Measurements from ENCODE around the gene TACC2. TPM values are rescaled to one million over a fixed set of nuclear protein-coding genes. Genes with fewer than 3 reads are reported as not detected.
"Not testable (repeated sequence)": the region's sequence is repeated elsewhere in the genome, so short reads cannot be mapped to it uniquely, and the experiment has no call there.

TACC2 gene
- total RNA-seq, 2 donors from 2014 or later = 210 to 237 TPM

GRCh38 chr10:122190176-122190943, 201.4 kb downstream of the TACC2 start:
- ATAC-seq (no peak), DNase-seq (no peak)
- intact Hi-C loops (cut with DNase I) = no loop called here

- peak; percentile 24 to 56 for ATAC-seq
- no peak for DNase-seq
- intact Hi-C loops (cut with DNase I) = no loop called here
Measured at GRCh38 chr10:122191936-122192541, 203.1 kb downstream of the TACC2 start.

GRCh38 chr10:122194251-122194650, 205.3 kb downstream of the TACC2 start:
- DNase-seq (no peak), ATAC-seq (no peak)
- intact Hi-C loops (cut with DNase I) = no loop called here

GRCh38 chr10:122196218-122196617, 207.3 kb downstream of the TACC2 start:
- intact Hi-C loops (cut with DNase I) = no loop called here
- DNase-seq (no peak), ATAC-seq (no peak)

DNA sequence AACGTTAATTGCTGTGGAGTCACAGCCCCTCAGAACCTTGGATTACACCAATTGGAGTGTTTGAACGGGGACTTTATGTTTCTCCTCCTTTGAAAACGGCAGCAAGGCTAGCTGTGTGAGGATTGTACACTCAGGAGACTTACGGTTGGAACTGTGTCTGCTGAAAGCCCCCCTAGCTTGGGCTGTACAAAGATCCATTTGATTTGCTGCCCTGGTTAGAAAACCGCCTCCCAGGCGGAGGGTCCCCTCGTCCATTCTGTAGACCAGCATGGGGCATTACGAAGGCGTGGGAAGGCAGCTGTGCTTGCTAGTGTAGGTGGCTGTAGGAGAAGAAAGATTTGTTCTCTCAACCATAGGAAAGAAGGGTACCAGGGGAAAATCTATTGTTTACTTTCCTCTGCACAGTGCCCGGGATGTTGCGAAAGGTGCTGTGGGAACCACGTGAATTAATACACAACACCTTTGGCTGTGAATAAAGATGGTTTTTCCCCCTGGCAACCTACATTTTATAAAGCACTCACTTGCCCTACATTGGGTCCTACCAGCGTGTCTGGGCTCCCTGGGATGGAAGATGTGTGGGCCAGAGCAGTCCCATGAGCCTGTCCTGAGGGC, 208.8 kb downstream of the TACC2 start:
- DNase-seq (no peak), ATAC-seq (no peak)
- intact Hi-C loops (cut with DNase I) = no loop called here

- intact Hi-C loops (cut with DNase I) = no loop called here
- ATAC-seq = peak; percentile 26 to 42
- no peak for DNase-seq
Measured at GRCh38 chr10:122198631-122199030, 209.7 kb downstream of the TACC2 start.

DNA sequence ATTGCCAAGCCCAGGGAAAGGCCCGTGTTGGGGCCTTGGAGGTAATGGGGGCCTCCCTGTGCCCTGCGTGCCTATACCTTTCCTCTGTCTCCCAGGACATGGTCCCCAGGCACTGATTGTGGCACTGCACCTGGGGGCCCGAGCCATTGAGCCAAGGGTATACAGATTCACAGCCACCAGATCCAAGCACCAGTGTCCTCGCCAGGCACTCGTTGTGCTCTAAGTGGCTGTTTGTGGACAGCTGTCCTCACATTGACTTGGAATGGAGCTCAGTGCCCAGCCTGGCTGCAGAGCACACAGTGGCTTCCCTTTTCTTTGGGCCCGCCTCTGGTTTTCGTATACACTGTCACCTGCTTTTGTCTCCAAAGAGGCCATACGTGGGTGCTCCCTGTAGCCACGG, 210.1 kb downstream of the TACC2 start:
- ATAC-seq = peak; percentile 77 to 90
- intact Hi-C loops (cut with DNase I) = no loop called here
- peak; percentile 50 for DNase-seq

- DNase-seq (no peak), ATAC-seq (peak; percentile 6 to 15)
- intact Hi-C loops (cut with DNase I) = no loop called here
Measured at GRCh38 chr10:122199689-122200088, 210.7 kb downstream of the TACC2 start.

DNA sequence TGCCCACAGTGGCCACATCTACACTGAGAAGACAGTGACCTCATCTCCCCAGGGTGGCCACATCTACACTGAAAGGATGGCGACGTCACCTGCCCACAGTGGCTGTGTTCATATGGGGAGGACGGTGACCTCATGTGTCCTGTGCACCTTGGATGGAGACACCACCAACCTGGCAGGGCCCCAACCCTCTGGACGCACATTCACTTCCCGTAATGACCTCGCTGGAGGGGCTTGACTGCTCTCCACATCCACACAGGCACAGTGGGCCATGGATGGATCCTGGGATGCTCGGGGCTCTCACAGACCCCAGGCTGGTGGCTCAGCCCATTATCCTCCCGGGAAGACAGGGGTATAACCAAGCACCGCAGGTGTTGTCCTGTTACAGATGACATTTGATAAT, 212.4 kb downstream of the TACC2 start:
- intact Hi-C loops (cut with DNase I) = no loop called here
- DNase-seq = no peak
- ATAC-seq = no peak

DNA sequence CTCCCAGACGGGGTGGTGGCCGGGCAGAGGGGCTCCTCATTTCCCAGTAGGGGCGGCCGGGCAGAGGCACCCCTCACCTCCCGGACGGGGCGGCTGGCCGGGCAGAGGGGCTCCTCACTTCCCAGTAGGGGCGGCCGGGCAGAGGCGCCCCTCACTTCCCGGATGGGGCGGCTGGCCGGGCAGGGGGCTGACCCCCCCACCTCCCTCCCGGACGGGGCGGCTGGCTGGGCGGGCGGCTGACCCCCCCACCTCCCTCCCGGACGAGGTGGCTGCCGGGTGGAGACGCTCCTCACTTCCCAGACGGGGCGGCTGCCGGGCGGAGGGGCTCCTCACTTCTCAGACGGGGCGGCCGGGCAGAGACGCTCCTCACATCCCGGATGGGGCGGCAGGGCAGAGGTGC, 214.2 kb downstream of the TACC2 start:
- intact Hi-C loops (cut with DNase I); ATAC-seq; DNase-seq: not testable (repeated sequence)

DNA sequence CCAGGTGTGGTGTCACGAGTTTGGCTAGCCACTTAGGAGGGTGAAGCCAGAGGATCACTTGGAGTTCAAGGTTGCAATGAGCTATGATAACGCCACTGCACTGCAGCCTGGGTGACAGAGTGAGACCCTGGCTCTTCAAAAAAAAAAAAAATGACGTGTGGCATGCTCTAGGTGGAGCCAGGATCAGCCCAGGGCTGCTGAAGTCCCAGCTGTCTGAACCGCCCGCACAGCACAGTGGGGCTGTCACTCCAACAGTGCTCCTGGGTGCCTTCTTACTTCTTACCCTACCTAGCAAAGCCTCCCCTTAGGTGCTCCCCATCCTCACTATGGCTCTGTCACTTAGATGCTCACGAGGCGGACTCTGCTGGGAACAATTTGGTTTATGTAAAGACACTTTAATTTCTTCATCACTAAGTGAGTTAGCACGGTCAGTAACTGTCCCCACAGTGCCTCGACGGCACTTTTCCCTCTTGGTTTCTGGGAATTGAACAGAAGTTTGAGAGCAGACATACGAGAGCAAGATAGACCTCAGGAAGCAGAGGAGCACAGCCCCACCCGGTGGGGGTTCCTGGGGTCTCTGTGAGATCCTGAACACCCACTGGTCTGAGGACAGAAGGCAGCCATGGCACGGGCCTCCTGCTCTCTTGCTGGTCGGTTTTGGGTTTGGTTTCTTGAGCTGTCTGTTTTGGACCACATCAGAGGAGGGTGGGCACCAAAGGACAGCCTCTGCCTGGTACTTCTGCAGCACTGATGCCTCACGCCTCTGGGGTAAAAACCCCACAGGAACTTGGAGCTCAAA, 215.9 kb downstream of the TACC2 start:
- intact Hi-C loops (cut with DNase I) = no loop called here
- no peak for DNase-seq
- peak in 1 of 2 donors; percentile 40 for ATAC-seq

DNA sequence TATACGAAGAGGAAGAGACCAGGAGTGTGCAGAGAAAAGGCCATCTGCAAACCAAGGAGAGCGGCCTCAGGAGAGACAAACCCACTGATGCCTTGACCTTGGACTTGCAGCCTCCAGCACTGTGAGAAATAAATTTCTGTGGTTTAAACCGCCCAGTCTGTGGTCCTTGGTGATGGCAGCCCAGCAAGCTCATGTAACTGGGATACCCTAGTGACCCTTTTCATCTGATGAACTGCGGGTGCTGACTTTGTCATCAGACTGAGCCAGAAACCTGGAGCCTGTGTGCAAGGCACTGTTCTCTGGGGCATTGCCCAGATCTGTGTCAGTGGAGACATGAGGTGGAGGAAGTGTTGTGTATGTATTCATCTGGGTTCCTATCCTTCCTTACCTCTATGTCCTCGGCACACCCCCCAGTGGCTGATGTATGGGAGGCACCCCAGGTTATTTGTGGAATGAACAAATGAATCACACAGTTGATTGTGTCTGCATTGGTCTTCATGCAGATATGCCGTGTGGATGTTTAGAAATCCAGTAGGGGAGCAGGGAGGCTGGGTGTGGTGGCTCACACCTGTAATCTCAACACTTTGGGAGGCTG, 217.6 kb downstream of the TACC2 start:
- ATAC-seq (peak in 1 of 2 donors; percentile 10), DNase-seq (no peak)
- intact Hi-C loops (cut with DNase I) = no loop called here

DNA sequence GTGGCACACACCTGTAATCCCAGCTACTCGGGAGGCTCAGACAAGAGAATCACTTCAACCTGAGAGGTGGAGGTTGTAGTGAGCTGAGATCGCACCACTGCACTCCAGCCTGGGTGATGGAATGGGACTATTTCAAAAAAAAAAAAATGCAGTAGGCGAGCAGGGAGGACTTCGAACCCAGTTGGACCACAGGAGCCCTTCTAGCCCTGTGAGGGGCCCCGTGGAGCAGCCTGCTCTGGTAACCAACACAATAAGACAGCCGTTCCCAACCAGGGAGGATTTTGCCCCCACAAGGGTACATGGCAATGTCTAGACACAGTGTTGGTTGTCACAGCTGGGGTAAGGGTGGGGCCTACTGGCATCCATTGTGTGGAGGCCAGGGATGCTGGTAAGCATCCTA, 218.2 kb downstream of the TACC2 start:
- intact Hi-C loops (cut with DNase I) = no loop called here

GRCh38 chr10:122207596-122207995, 218.6 kb downstream of the TACC2 start:
- ATAC-seq (no peak), DNase-seq (no peak)
- intact Hi-C loops (cut with DNase I) = no loop called here

More for the DNA sequence above, 218.2 kb downstream of the TACC2 start:
- ATAC-seq (no peak), DNase-seq (no peak)

DNA sequence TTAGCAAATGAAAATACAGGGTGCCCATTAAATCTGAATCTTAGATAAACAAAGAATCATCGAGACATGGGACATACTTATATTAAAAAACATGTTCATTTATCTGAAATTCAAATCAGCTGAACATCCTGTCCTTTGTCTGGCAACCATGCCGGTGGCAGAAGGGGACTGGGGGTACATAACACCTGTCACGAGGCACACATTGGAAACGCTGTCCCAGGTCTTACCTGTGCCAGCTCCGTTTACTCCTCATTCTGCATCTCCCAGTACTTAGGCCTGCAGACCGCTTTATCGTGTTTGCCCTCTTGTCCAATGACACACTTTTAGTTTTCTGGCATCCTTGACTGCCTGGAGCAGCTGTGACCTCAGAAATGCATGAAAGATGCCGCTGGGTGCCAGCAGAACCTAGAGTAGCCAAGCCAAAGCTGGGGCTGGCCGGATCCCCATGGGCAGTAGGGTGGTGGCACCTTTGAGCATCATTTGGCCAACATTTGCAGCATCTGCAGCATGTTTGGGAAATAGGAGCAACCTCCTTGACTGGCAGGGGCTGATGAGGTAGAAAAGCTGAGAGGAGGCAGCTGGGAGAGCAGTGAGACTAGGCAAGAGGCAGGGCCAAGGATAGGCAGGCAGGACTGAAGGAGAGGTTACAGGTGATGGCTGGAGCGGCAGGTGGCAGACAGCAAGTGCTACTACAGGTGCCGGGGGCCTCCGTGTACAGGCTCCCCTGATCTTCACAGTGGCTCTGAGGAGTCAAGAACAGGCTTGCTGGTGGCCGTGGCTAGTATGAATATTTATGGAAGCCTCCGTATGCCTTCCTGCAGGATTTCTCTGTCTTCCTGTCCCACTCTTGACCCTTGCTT, 219.8 kb downstream of the TACC2 start:
- intact Hi-C loops (cut with DNase I) = no loop called here
- ATAC-seq = no peak
- no peak for DNase-seq

DNA sequence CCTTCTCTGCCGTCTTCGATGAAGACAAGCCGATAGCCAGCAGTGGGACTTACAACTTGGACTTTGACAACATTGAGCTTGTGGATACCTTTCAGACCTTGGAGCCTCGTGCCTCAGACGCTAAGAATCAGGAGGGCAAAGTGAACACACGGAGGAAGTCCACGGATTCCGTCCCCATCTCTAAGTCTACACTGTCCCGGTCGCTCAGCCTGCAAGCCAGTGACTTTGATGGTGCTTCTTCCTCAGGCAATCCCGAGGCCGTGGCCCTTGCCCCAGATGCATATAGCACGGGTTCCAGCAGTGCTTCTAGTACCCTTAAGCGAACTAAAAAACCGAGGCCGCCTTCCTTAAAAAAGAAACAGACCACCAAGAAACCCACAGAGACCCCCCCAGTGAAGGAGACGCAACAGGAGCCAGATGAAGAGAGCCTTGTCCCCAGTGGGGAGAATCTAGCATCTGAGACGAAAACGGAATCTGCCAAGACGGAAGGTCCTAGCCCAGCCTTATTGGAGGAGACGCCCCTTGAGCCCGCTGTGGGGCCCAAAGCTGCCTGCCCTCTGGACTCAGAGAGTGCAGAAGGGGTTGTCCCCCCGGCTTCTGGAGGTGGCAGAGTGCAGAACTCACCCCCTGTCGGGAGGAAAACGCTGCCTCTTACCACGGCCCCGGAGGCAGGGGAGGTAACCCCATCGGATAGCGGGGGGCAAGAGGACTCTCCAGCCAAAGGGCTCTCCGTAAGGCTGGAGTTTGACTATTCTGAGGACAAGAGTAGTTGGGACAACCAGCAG, 221.7 kb downstream of the TACC2 start:
- ATAC-seq = no peak
- intact Hi-C loops (cut with DNase I) = no loop called here
- no peak for DNase-seq

GRCh38 chr10:122213364-122213763, 224.4 kb downstream of the TACC2 start:
- ATAC-seq (no peak), DNase-seq (no peak)
- intact Hi-C loops (cut with DNase I) = no loop called here

DNA sequence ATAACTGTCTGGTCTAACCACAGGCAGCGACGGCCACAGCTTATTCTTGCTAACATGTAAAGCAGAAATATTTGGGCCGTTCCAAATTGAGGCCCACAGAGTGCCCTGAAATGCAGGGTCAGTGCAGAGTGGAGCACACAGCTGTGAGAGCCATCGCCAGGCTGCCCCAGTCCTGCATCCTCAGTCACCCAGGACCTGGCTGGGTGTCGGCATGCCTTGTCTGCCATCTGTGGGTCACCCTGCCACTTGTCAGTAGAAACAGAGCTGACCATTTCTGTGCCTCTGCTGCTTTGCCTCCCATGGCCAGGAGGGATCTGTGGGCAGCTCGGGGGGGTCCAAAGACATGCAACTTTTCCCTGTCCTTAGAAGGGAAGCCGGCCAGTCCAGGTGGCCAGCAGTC, 224.8 kb downstream of the TACC2 start:
- intact Hi-C loops (cut with DNase I) = no loop called here
- no peak for DNase-seq
- peak; percentile 34 to 81 for ATAC-seq

Data from left cardiac atrium (tissue), 4 donors.